ENCODE data around the gene LINGO1. TPM values are rescaled to one million over a fixed set of nuclear protein-coding genes. Genes with fewer than 3 reads are reported as not detected.

The LINGO1 gene
- total and polyA plus RNA-seq, 2 donors (not counting 3 experiments of a cell fraction or from before 2014, with no cell fraction given): 0.15 to 0.33 TPM

GRCh38 chr15:77643764-77644163 lies 11.1 kb upstream of the LINGO1 start:
- Histone ChIP-seq H2AFZ (ENCODE audit: low read depth, low read length) (no peak overlapping the region), H3K9me1 (replicated peaks; ENCODE audit: control insufficient read depth, extremely low read depth, insufficient read depth, low read length) (no peaks in the 10 kb centered on the region), H3K9ac (replicated peaks; ENCODE audit: extremely low read depth, insufficient read depth, low read length) (no peak overlapping the region), H3K4me3 (replicated peaks in 1 of 3; ENCODE audit: insufficient read depth in 1 of 3, low read depth in 1 of 3, low read length in 3 of 3) (no peak overlapping the region), H3K36me3 (ENCODE audit: control insufficient read depth in 2 of 2, extremely low read depth in 1 of 2, insufficient read depth in 2 of 2, low read length in 2 of 2) (no peaks in the 10 kb centered on the region), H4K20me1 (replicated peaks; ENCODE audit: control insufficient read depth, extremely low read depth, insufficient read depth, low read length) (no peaks in the 10 kb centered on the region), H3K4me1 (ENCODE audit: control insufficient read depth, extremely low read depth, insufficient read depth, low read length) (no peaks in the 10 kb centered on the region), H3K4me2 (ENCODE audit: insufficient read depth, low read length) (no peak overlapping the region), H3K27ac (ENCODE audit: insufficient read depth, low read depth, low read length) (no peak overlapping the region), H3K27me3 (ENCODE audit: control insufficient read depth in 2 of 2, insufficient read depth in 2 of 2, low read length in 2 of 2) (no peaks in the 10 kb centered on the region), H3K79me2 (ENCODE audit: control insufficient read depth, insufficient read depth, low read length) (no peaks in the 10 kb centered on the region), H3K9me3 (replicated peaks; ENCODE audit: control insufficient read depth, insufficient read depth, low read length) (no peaks in the 10 kb centered on the region)
- intact Hi-C loops (cut with micrococcal nuclease): no loop called here
- TF ChIP-seq EZH2 (IDR thresholded peaks at IDR 0.05; ENCODE audit: borderline replicate concordance, low read depth, low read length, severe bottlenecking) (no peak), JUN (IDR thresholded peaks at IDR 0.05; ENCODE audit: borderline replicate concordance, insufficient read depth, insufficient read length, low read depth) (no peak), MYC (IDR thresholded peaks at IDR 0.05; ENCODE audit: low read depth, low read length) (no peak), FOS (IDR thresholded peaks at IDR 0.05; ENCODE audit: borderline replicate concordance, insufficient read depth, low read length) (no peak), MAX (IDR thresholded peaks at IDR 0.05; ENCODE audit: insufficient read depth, insufficient read length) (no peak), POLR2A (IDR thresholded peaks at IDR 0.05; ENCODE audit: low read depth, low read length) (no peak), POLR2AphosphoS5 (IDR thresholded peaks at IDR 0.05; ENCODE audit: insufficient read depth, low read depth, low read length) (no peak), CTCF (IDR thresholded peaks at IDR 0.05; ENCODE audit: extremely low read depth in 1 of 2, insufficient read depth in 1 of 2, low read depth in 1 of 2, low read length in 2 of 2) (no peak), GATA2 (IDR thresholded peaks at IDR 0.05; ENCODE audit: insufficient read depth, insufficient read length, low read depth, low read length) (no peak)
- FAIRE-seq: no peak
- ChIA-PET POLR2A (no interaction called here), CTCF (interaction anchor here (1.2 to 2.5 kb wide), 4 partner anchors 9 to 178 kb away, joined by 4 to 13 read pairs (median 6); no protein-coding TSS in a partner anchor)
- no peak for DNase-seq (ENCODE audit: low read depth, low spot score)
- no TSS peak for BruUV-seq (replicated peaks)
- dilution Hi-C loops (cut with MboI; ENCODE audit: extremely low pct_ligation_motif_present, low sequenced_read_pairs): no loop called here

Data from endothelial cell of umbilical vein (primary cell).